Panc1 (cell line): ENCODE results near the gene ITGB2. TPM values are rescaled to one million over a fixed set of nuclear protein-coding genes. Genes with fewer than 3 reads are reported as not detected.

Experiments
- ATAC-seq: fragments of 200-7000 bp; cut with Tn5 transposase; 2 replicates; pipeline ENCODE4 v1.9.1; 2020; ENCODE audit warnings: mild to moderate bottlenecking, moderate library complexity
- BruUV-seq: library from RNA; stranded (reverse); fragments of 400-500 nt; replicated peaks from 2 replicates; lab custom pipeline; 2021; lab: Mats Ljungman, UMichigan
- CTCF ChIA-PET: fragments of 300-600 bp; sonication (Branson Sonifier 250); formaldehyde crosslinking; loops from one replicate; lab custom pipeline; 2022; ENCODE audit warnings: antibody characterized with exemption; lab: Charles Lee
- POLR2A ChIA-PET: fragments of 300-600 bp; sonication (Branson Sonifier 250); formaldehyde crosslinking; loops from one replicate; lab custom pipeline; 2022; ENCODE audit warnings: antibody characterized with exemption; lab: Charles Lee
- DNase-seq: peaks from one replicate; pipeline ENCODE4 v3.0.0-alpha.2; 2010; ENCODE audit warnings: low read depth, low spot score
- H3K27ac ChIP-seq: 2 replicates; pipeline ENCODE4 v1.5.1; 2011; ENCODE audit warnings: mild to moderate bottlenecking, low read length, inconsistent platforms
- H3K27me3 ChIP-seq: fragments of 200-500 bp; sonication (Bioruptor generic); 2 replicates; pipeline ENCODE4 v1.6.0; 2014; ENCODE audit warnings: low read length, inconsistent platforms; ENCODE audit not compliant: control insufficient read depth, insufficient read depth
- H3K36me3 ChIP-seq: fragments of 200-500 bp; sonication (Bioruptor generic); 2 replicates; pipeline ENCODE4 v1.5.1; 2014; ENCODE audit warnings: inconsistent platforms, mild to moderate bottlenecking, low read length, moderate library complexity; ENCODE audit not compliant: control insufficient read depth, insufficient read depth
- H3K4me1 ChIP-seq: 2 replicates; pipeline ENCODE4 v1.5.1; 2011; ENCODE audit warnings: inconsistent platforms, mild to moderate bottlenecking, low read length, moderate library complexity; ENCODE audit not compliant: control insufficient read depth, insufficient read depth
- H3K4me3 ChIP-seq, 2 experiments: 2 replicates each; pipeline ENCODE4 v1.5.1; 2011 to 2012; ENCODE audit warnings: low read depth in 2 of 2, low read length in 2 of 2, mild to moderate bottlenecking in 2 of 2, inconsistent platforms in 1 of 2, moderate library complexity in 1 of 2
- H3K9me3 ChIP-seq: fragments of 200-500 bp; sonication (Bioruptor generic); 2 replicates; pipeline ENCODE4 v1.5.1; 2014; ENCODE audit warnings: low read depth, mild to moderate bottlenecking, inconsistent platforms, low read length, moderate library complexity; ENCODE audit not compliant: control insufficient read depth, insufficient read depth
- POLR2AphosphoS5 ChIP-seq: IDR thresholded peaks from 2 replicates; pipeline ENCODE4 v1.6.1; 2012; ENCODE audit warnings: mild to moderate bottlenecking, low read depth, low read length, moderate library complexity
- REST ChIP-seq, 2 experiments: IDR thresholded peaks; 2 replicates each; pipeline ENCODE4 v1.6.1; 2011 to 2012; ENCODE audit warnings: low read depth in 2 of 2, control low read depth in 1 of 2, low read length in 1 of 2, mild to moderate bottlenecking in 1 of 2, moderate library complexity in 1 of 2; ENCODE audit not compliant: insufficient read depth in 1 of 2
- SIN3A ChIP-seq: IDR thresholded peaks from 2 replicates; pipeline ENCODE4 v1.6.1; 2012; ENCODE audit warnings: low read depth, mild to moderate bottlenecking, low read length, moderate library complexity, borderline replicate concordance; ENCODE audit not compliant: insufficient read depth
- TCF7L2 ChIP-seq: IDR thresholded peaks from 2 replicates; pipeline ENCODE4 v1.6.1; 2011; ENCODE audit warnings: mild to moderate bottlenecking, low read depth, low read length, inconsistent platforms
- in situ Hi-C: cut with HindIII; loops from 2 replicates; pipeline ENCODE4 v1.10.0; 2016; ENCODE audit warnings: low sequenced_read_pairs, low pct_unique_long_range_greater_than_20kb
- intact Hi-C: fragments of 100-400 bp; cut with micrococcal nuclease; formaldehyde crosslinking; loops from one replicate; pipeline ENCODE4 v1.10.0; 2022; ENCODE audit not compliant: unreplicated experiment
- total RNA-seq: library from RNA; stranded (reverse); gene quantifications from one replicate; pipeline ENCODE4 v1.2.1, GENCODE V29; 2021; ENCODE audit not compliant: unreplicated experiment
- TF ChIP-seq, protein P1 (sequence below): fragments of 450-650 bp; IDR thresholded peaks from 2 replicates; pipeline ENCODE4 v1.5.1; 2017; ENCODE audit warnings: mild to moderate bottlenecking

ITGB2 gene
- total RNA-seq, 1 experiment from 2014 or later, result 3.0 TPM

GRCh38 chr21:44969066-44969670, 48.5 kb upstream of the ITGB2 start:
- Histone ChIP-seq H3K4me3 (no peak overlapping the region), H3K4me1 (no peaks in the 10 kb centered on the region), H3K27me3 (no peaks in the 10 kb centered on the region), H3K36me3 (no peaks in the 10 kb centered on the region), H3K9me3 (no peaks in the 10 kb centered on the region), H3K27ac (no peak overlapping the region)
- BruUV-seq, result no TSS peak
- no peak for DNase-seq
- POLR2A ChIA-PET, result no interaction called here
- in situ Hi-C loops (no loop called here), intact Hi-C loops (no loop called here)
- CTCF ChIA-PET, result no interaction called here
- ATAC-seq, result no peak
- TF ChIP-seq TCF7L2, result no peak
- no peak for TF ChIP-seq REST (IDR thresholded peaks at IDR 0.05; ENCODE audit: insufficient read depth in 1 of 2, low read depth in 2 of 2, low read length in 1 of 2)
- no peak for TF ChIP-seq POLR2AphosphoS5
- no peak for TF ChIP-seq SIN3A
- TF ChIP-seq, protein P1, sequence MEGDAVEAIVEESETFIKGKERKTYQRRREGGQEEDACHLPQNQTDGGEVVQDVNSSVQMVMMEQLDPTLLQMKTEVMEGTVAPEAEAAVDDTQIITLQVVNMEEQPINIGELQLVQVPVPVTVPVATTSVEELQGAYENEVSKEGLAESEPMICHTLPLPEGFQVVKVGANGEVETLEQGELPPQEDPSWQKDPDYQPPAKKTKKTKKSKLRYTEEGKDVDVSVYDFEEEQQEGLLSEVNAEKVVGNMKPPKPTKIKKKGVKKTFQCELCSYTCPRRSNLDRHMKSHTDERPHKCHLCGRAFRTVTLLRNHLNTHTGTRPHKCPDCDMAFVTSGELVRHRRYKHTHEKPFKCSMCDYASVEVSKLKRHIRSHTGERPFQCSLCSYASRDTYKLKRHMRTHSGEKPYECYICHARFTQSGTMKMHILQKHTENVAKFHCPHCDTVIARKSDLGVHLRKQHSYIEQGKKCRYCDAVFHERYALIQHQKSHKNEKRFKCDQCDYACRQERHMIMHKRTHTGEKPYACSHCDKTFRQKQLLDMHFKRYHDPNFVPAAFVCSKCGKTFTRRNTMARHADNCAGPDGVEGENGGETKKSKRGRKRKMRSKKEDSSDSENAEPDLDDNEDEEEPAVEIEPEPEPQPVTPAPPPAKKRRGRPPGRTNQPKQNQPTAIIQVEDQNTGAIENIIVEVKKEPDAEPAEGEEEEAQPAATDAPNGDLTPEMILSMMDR, result no peak

DNA sequence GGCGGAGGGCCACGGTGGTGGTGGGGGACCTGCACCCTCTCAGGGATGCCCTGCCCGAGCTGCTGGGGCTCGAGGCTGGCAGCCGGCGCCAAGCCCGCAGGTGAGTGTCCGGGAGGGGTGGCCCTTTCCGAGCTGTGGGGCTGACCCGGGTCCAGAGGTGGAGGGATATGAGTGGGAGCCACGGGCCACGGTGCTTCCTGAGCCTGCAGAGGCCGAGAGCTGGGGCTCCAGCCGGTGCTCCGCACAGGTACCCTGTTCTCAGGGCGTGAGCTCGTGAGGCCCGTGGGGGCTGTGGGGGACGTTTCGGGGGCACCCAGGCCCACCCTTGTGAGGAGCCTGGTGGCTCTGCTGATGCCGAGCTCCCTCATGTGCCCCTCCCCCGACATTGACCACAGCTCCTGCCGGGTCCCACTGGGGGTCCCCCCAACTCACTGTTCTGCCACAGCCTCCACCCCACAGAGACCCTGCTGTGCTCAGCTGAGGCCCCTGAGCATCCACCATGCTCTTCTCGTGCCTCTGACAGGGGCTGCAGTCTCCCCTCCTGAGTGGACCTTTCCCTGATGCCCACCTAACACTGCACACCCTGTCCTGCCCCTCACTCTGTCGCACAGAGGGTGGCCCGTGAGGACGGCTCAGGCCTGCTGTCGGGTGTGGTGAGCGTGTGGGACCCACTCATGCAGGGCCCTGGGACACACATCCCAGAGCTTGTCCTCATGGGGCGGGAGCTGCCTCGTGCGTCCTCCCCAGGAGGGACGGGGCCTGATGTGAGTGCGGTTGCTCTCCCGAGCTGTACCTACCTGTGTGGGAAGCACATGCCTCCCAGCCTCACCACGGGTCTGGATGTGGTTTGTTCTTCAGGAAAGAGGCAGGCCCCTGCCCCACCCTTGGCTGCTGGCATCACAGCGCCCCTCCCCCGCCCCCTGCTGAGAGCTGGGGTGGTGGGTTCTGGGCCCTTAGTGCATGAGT, 46.7 kb upstream of the ITGB2 start:
- in situ Hi-C loops, result no loop called here
- CTCF ChIA-PET, result interaction anchor here (0.6 kb wide), 1 partner anchor 17 kb away, joined by 3 read pairs; no protein-coding TSS in a partner anchor
- POLR2A ChIA-PET, result no interaction called here

More for the DNA sequence above, 46.7 kb upstream of the ITGB2 start:
- ATAC-seq (0 out of 2 replicates have a peak, but pooled peaks have one; percentile 25), DNase-seq (no peak)
- intact Hi-C loops, result no loop called here
- Histone ChIP-seq H3K4me1 (no peaks in the 10 kb centered on the region), H3K36me3 (no peaks in the 10 kb centered on the region), H3K27me3 (no peaks in the 10 kb centered on the region), H3K27ac (no peak overlapping the region), H3K4me3 (no peak overlapping the region), H3K9me3 (no peaks in the 10 kb centered on the region)
- no peak for TF ChIP-seq REST (IDR thresholded peaks at IDR 0.05; ENCODE audit: insufficient read depth in 1 of 2, low read depth in 2 of 2, low read length in 1 of 2)
- TF ChIP-seq POLR2AphosphoS5, result no peak
- no peak for TF ChIP-seq SIN3A
- TF ChIP-seq, protein P1, result no peak
- BruUV-seq, result no TSS peak
